Measurements from ENCODE around the gene MANEAL.

MANEAL gene

DNA sequence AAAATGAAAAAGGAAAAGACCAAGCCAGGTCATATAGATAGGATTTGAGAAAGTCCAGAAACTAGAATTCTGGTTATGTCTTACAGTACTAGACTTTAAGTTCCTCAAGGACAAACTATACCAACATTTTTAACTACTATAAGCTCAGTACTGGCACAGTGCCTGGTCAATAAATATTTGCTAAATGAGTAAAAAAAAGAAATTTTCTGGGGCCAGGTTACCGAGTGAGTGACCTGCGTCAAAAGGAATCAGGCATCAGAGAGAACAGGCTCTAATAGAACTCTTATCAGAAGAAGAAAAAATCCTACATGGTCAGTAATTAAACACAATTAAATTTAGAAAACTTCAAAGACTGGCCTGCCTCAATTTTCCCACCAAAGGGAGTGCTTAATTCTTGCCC lies 38.2 kb downstream of the MANEAL start:
- Histone ChIP-seq H3K9me3 (ENCODE audit: control insufficient read depth, low read length) (no peaks in the 10 kb centered on the region), H3K36me3 (ENCODE audit: control insufficient read depth, insufficient read depth, low read length) (peaks cover 81% of the 10 kb centered on the region), H3K4me1 (ENCODE audit: control insufficient read depth, insufficient read depth, low read length, poor library complexity, severe bottlenecking) (no peaks in the 10 kb centered on the region), H3K27ac (ENCODE audit: low read depth, low read length, severe bottlenecking) (no peak overlapping the region), H3K4me3 (ENCODE audit: extremely low read depth, insufficient read depth, low read length, poor library complexity, severe bottlenecking) (no peak overlapping the region)
- WGBS, 2 experiments (ENCODE audit: insufficient coverage in 2 of 2) = no CpG with 5 or more reads among the region's 2 CpGs

DNA sequence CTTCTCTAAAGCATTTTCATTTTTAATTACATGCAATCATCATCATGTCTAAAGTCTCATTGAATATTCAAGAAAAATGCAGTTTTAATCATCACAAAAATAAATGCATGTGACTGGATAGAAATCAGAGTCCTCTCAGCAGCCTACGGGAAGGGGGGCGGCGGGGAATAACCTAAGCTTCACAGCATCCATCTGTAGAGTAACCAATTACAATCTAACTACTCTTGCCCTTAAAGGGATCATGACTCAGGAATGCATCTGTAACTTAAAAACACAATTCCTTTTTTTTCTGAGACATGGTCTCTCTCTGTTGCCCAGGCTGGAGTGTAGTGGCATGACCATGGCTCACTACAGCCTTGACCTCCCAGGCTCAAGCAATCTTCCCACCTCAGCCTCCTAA lies 43.1 kb downstream of the MANEAL start:
- no peak overlapping the region for H3K4me3 ChIP-seq (ENCODE audit: extremely low read depth, insufficient read depth, low read length, poor library complexity, severe bottlenecking)
- 43 to 67% methylated on average over 2 to 3 of the region's 3 CpGs for WGBS, 2 experiments (ENCODE audit: insufficient coverage in 2 of 2)
- H3K4me1 ChIP-seq (ENCODE audit: control insufficient read depth, insufficient read depth, low read length, poor library complexity, severe bottlenecking) = no peaks in the 10 kb centered on the region
- peaks cover 92% of the 10 kb centered on the region for H3K36me3 ChIP-seq (ENCODE audit: control insufficient read depth, insufficient read depth, low read length)
- H3K9me3 ChIP-seq (ENCODE audit: control insufficient read depth, low read length) = no peaks in the 10 kb centered on the region
- no peak overlapping the region for H3K27ac ChIP-seq (ENCODE audit: low read depth, low read length, severe bottlenecking)

GRCh38 chr1:37839676-37840075 lies 46.0 kb downstream of the MANEAL start:
- H3K4me3 ChIP-seq (ENCODE audit: extremely low read depth, insufficient read depth, low read length, poor library complexity, severe bottlenecking) = no peak overlapping the region
- H3K36me3 ChIP-seq (ENCODE audit: control insufficient read depth, insufficient read depth, low read length) = peaks cover 75% of the 10 kb centered on the region
- 90 to 92% methylated on average over 8 to 10 of the region's 10 CpGs for WGBS, 2 experiments (ENCODE audit: insufficient coverage in 2 of 2)
- no peak overlapping the region for H3K27ac ChIP-seq (ENCODE audit: low read depth, low read length, severe bottlenecking)
- H3K4me1 ChIP-seq (ENCODE audit: control insufficient read depth, insufficient read depth, low read length, poor library complexity, severe bottlenecking) = no peaks in the 10 kb centered on the region
- H3K9me3 ChIP-seq (ENCODE audit: control insufficient read depth, low read length) = no peaks in the 10 kb centered on the region

DNA sequence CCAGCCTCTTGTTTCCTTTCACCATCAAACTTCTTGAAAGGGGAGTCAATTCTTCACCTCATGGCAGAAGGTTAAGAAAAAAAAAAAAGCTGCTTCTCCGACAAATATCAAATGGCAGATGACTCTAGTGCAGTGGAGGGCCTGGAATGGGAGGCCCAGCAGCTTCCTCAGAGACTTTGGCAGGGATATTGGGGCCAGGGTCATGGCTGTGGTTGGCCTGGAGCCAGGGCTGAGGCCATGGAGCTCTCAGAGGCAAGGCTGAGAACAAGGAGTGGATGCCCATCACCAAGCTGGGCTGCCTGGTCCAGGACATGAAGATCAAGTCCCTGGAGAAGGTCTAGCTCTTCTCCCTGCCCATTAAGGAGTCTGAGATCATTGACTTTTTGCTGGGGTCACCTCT lies 47.1 kb downstream of the MANEAL start:
- 100% methylated on average over 1 of the region's 1 CpG for WGBS, 2 experiments (ENCODE audit: insufficient coverage in 2 of 2)
- no peaks in the 10 kb centered on the region for H3K4me1 ChIP-seq (ENCODE audit: control insufficient read depth, insufficient read depth, low read length, poor library complexity, severe bottlenecking)
- H3K36me3 ChIP-seq (ENCODE audit: control insufficient read depth, insufficient read depth, low read length) = peaks cover 68% of the 10 kb centered on the region
- no peaks in the 10 kb centered on the region for H3K9me3 ChIP-seq (ENCODE audit: control insufficient read depth, low read length)
- no peak overlapping the region for H3K27ac ChIP-seq (ENCODE audit: low read depth, low read length, severe bottlenecking)
- H3K4me3 ChIP-seq (ENCODE audit: extremely low read depth, insufficient read depth, low read length, poor library complexity, severe bottlenecking) = no peak overlapping the region

DNA sequence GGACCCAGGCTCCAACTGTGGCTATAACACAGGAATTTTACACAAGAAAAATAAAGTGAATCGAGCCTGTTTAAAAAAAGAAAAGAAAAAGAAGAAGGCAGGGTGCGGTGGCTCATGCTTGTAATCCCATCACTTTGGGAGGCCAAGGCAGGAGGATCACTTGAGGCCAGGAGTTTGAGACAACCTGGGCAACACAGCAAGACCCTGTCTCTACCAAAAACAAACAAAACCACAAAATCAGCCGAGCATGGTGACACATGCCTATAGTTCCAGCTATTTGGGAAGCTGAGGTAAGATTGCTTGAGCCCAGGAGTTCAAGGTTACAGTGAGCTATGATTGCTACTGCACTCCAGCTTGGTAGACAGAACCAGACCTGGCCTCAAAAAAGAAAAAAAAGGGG lies 48.0 kb downstream of the MANEAL start:
- no peak overlapping the region for H3K4me3 ChIP-seq (ENCODE audit: extremely low read depth, insufficient read depth, low read length, poor library complexity, severe bottlenecking)
- no peaks in the 10 kb centered on the region for H3K9me3 ChIP-seq (ENCODE audit: control insufficient read depth, low read length)
- 93 to 100% methylated on average over 2 to 3 of the region's 3 CpGs for WGBS, 2 experiments (ENCODE audit: insufficient coverage in 2 of 2)
- H3K27ac ChIP-seq (ENCODE audit: low read depth, low read length, severe bottlenecking) = no peak overlapping the region
- peaks cover 63% of the 10 kb centered on the region for H3K36me3 ChIP-seq (ENCODE audit: control insufficient read depth, insufficient read depth, low read length)
- H3K4me1 ChIP-seq (ENCODE audit: control insufficient read depth, insufficient read depth, low read length, poor library complexity, severe bottlenecking) = no peaks in the 10 kb centered on the region

DNA sequence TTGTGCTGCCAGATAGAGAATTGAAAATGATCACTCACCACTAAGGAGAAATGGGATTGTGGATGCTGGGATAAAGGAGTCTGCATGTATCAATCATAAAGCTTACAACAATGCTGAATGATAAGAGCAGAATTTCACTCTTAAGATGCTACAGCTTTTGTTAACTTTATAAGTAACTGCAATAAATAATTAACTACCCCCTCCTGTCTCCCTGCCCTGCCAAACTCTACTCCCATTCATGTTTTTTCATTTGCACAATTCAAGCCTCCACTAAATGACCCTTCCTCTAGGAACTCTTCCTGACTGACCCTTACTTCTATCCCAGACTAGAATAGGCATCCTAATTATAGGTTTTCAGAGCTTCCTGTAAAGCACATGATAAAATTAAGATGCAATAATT lies 50.9 kb downstream of the MANEAL start:
- H3K9me3 ChIP-seq (ENCODE audit: control insufficient read depth, low read length) = no peaks in the 10 kb centered on the region
- no peaks in the 10 kb centered on the region for H3K4me1 ChIP-seq (ENCODE audit: control insufficient read depth, insufficient read depth, low read length, poor library complexity, severe bottlenecking)
- H3K27ac ChIP-seq (ENCODE audit: low read depth, low read length, severe bottlenecking) = no peak overlapping the region
- no peak overlapping the region for H3K4me3 ChIP-seq (ENCODE audit: extremely low read depth, insufficient read depth, low read length, poor library complexity, severe bottlenecking)
- H3K36me3 ChIP-seq (ENCODE audit: control insufficient read depth, insufficient read depth, low read length) = peaks cover 57% of the 10 kb centered on the region

GRCh38 chr1:37845049-37845646 lies 51.5 kb downstream of the MANEAL start:
- H3K36me3 ChIP-seq (ENCODE audit: control insufficient read depth, insufficient read depth, low read length) = peaks cover 57% of the 10 kb centered on the region
- no peaks in the 10 kb centered on the region for H3K4me1 ChIP-seq (ENCODE audit: control insufficient read depth, insufficient read depth, low read length, poor library complexity, severe bottlenecking)
- H3K4me3 ChIP-seq (ENCODE audit: extremely low read depth, insufficient read depth, low read length, poor library complexity, severe bottlenecking) = no peak overlapping the region
- H3K27ac ChIP-seq (ENCODE audit: low read depth, low read length, severe bottlenecking) = no peak overlapping the region
- 94 to 98% methylated on average over 3 to 4 of the region's 5 CpGs for WGBS, 2 experiments (ENCODE audit: insufficient coverage in 2 of 2)
- H3K9me3 ChIP-seq (ENCODE audit: control insufficient read depth, low read length) = no peaks in the 10 kb centered on the region

DNA sequence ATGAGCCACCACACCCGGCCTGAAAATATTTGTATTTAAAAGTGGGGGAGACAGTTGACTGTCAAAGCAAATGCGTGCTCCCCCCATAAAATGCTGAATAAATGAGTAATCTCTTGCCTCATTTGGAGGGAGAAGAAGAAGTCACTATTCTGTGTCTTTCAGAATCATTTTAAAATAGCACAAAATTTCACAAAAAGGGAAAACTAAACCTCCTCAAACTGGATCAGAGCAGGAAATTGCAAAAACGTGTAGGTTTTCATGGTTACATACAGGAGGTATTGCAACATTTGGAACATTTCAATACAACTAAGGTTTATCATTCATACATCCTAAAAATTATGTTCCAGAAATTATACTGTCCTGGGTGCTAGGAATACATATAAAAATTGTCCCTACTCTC lies 52.1 kb downstream of the MANEAL start:
- Histone ChIP-seq H3K9me3 (ENCODE audit: control insufficient read depth, low read length) (no peaks in the 10 kb centered on the region), H3K4me1 (ENCODE audit: control insufficient read depth, insufficient read depth, low read length, poor library complexity, severe bottlenecking) (no peaks in the 10 kb centered on the region), H3K27ac (ENCODE audit: low read depth, low read length, severe bottlenecking) (no peak overlapping the region), H3K36me3 (ENCODE audit: control insufficient read depth, insufficient read depth, low read length) (peaks cover 54% of the 10 kb centered on the region), H3K4me3 (ENCODE audit: extremely low read depth, insufficient read depth, low read length, poor library complexity, severe bottlenecking) (no peak overlapping the region)
- WGBS, 2 experiments (ENCODE audit: insufficient coverage in 2 of 2) = 100% methylated on average over 1 of the region's 3 CpGs; no CpG with 5 or more reads in 1 of the 2 experiments

- Histone ChIP-seq H3K36me3 (ENCODE audit: control insufficient read depth, insufficient read depth, low read length) (peaks cover 49% of the 10 kb centered on the region), H3K4me1 (ENCODE audit: control insufficient read depth, insufficient read depth, low read length, poor library complexity, severe bottlenecking) (no peaks in the 10 kb centered on the region), H3K27ac (ENCODE audit: low read depth, low read length, severe bottlenecking) (no peak overlapping the region), H3K4me3 (ENCODE audit: extremely low read depth, insufficient read depth, low read length, poor library complexity, severe bottlenecking) (no peak overlapping the region), H3K9me3 (ENCODE audit: control insufficient read depth, low read length) (no peaks in the 10 kb centered on the region)
- WGBS, 2 experiments (ENCODE audit: insufficient coverage in 2 of 2) = 93 to 96% methylated on average over 3 of the region's 4 CpGs
These were observed 53.1 kb downstream of the MANEAL start for GRCh38 chr1:37846647-37847339.

GRCh38 chr1:37849480-37849879 lies 55.8 kb downstream of the MANEAL start:
- Histone ChIP-seq H3K4me3 (ENCODE audit: extremely low read depth, insufficient read depth, low read length, poor library complexity, severe bottlenecking) (no peak overlapping the region), H3K9me3 (ENCODE audit: control insufficient read depth, low read length) (no peaks in the 10 kb centered on the region), H3K36me3 (ENCODE audit: control insufficient read depth, insufficient read depth, low read length) (peaks cover 52% of the 10 kb centered on the region), H3K4me1 (ENCODE audit: control insufficient read depth, insufficient read depth, low read length, poor library complexity, severe bottlenecking) (no peaks in the 10 kb centered on the region), H3K27ac (ENCODE audit: low read depth, low read length, severe bottlenecking) (no peak overlapping the region)
- 86% methylated on average over 1 of the region's 3 CpGs; no CpG with 5 or more reads in 1 of the 2 experiments for WGBS, 2 experiments (ENCODE audit: insufficient coverage in 2 of 2)

DNA sequence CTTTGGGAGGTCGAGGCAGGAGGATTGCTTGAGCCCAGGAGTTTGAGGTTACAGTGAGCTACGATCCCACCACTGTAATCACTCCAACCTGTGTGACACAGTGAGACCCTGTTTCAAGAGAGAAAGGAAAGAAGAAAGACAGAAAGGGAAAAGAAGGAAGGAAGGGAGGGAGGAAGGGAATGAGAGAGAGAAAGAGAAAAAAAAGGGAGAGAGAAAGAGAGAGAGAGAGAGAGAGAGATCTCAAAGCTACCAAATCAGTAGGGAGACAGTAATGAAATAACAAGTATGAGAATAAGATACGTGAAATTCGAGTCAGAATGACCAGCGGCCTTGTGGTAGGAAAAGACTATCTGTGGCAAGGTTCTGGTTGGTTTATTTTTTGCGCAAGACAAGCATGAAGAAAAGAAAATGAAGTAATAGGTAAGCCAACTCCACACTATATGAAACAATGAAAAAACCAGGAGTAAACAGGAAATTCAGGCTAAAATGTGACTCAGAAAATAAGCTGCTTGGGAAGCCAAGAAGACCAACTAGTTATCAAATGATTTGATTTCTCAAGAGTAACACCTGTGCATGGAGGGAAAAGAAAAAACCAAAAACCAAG lies 56.8 kb downstream of the MANEAL start:
- Histone ChIP-seq H3K4me3 (ENCODE audit: extremely low read depth, insufficient read depth, low read length, poor library complexity, severe bottlenecking) (no peak overlapping the region), H3K36me3 (ENCODE audit: control insufficient read depth, insufficient read depth, low read length) (peaks cover 55% of the 10 kb centered on the region), H3K4me1 (ENCODE audit: control insufficient read depth, insufficient read depth, low read length, poor library complexity, severe bottlenecking) (no peaks in the 10 kb centered on the region), H3K9me3 (ENCODE audit: control insufficient read depth, low read length) (no peaks in the 10 kb centered on the region), H3K27ac (ENCODE audit: low read depth, low read length, severe bottlenecking) (no peak overlapping the region)
- 93 to 100% methylated on average over 3 of the region's 6 CpGs for WGBS, 2 experiments (ENCODE audit: insufficient coverage in 2 of 2)
